B cell (primary cell): ENCODE results near the gene N4BP2. TPM values are rescaled to one million over a fixed set of nuclear protein-coding genes. Genes with fewer than 3 reads are reported as not detected.

Source experiments
- ATAC-seq: fragments of 200-7000 bp; cut with Tn5 transposase; one replicate; pipeline ENCODE4 v1.10.0; 2021; ENCODE audit warnings: low read depth, mild to moderate bottlenecking, moderate number of reproducible peaks, moderate library complexity
- CTCF ChIA-PET: fragments of 350-600 bp; sonication (Branson Sonifier 250); formaldehyde crosslinking; loops from one replicate; lab custom pipeline; 2021; ENCODE audit warnings: antibody characterized with exemption, inconsistent platforms; lab: Charles Lee
- POLR2A ChIA-PET: fragments of 350-600 bp; sonication (Branson Sonifier 250); formaldehyde crosslinking; loops from one replicate; lab custom pipeline; 2021; ENCODE audit warnings: antibody characterized with exemption; lab: Charles Lee
- DNase-seq: peaks from one replicate; pipeline ENCODE4 v3.0.0; 2013
- H2AFZ ChIP-seq: 2 replicates; pipeline ENCODE4 v1.6.1; 2012; ENCODE audit warnings: mild to moderate bottlenecking, low read depth, low read length; ENCODE audit not compliant: insufficient read depth, poor library complexity, severe bottlenecking
- H3K27ac ChIP-seq, 2 donors: 1 replicate in 1 of 2; 2 replicates in 1 of 2; pipeline ENCODE4 v1.5.1; 2012 to 2013; ENCODE audit warnings: low read length in 2 of 2, mild to moderate bottlenecking in 2 of 2, moderate library complexity in 1 of 2
- H3K27me3 ChIP-seq, 4 experiments: fragments of 200-600 bp in 1 of 4; sonication (generic) in 1 of 4; replicated peaks in 1 of 4; 1 replicate in 2 of 4; 2 replicates in 2 of 4; pipeline versions ENCODE4 v1.6.1 to v1.7.0; 2013 to 2016; ENCODE audit warnings: low read length in 3 of 4, mild to moderate bottlenecking in 2 of 4, mixed read lengths in 1 of 4, moderate library complexity in 1 of 4; ENCODE audit not compliant: insufficient read depth in 4 of 4, control insufficient read depth in 3 of 4; ENCODE audit errors: control extremely low read depth in 1 of 4
- H3K36me3 ChIP-seq, 2 experiments: replicated peaks in 1 of 2; 1 replicate in 1 of 2; 2 replicates in 1 of 2; pipeline versions ENCODE4 v1.6.1 to v1.7.1; 2013; ENCODE audit warnings: low read length in 1 of 2; ENCODE audit not compliant: insufficient read depth in 2 of 2, control insufficient read depth in 1 of 2; ENCODE audit errors: control extremely low read depth in 1 of 2, extremely low read depth in 1 of 2
- H3K4me1 ChIP-seq, 2 donors: fragments of 200-600 bp in 1 of 2; sonication (generic) in 1 of 2; 1 replicate in 1 of 2; 2 replicates in 1 of 2; pipeline versions ENCODE4 v1.5.1 to v1.6.1; 2013 to 2017; ENCODE audit warnings: low read length in 2 of 2; ENCODE audit not compliant: control insufficient read depth in 2 of 2, insufficient read depth in 2 of 2
- H3K4me2 ChIP-seq: replicated peaks from 2 replicates; pipeline ENCODE3; 2012; ENCODE audit warnings: mild to moderate bottlenecking, low read depth, low read length; ENCODE audit not compliant: poor library complexity, severe bottlenecking
- H3K4me3 ChIP-seq, 5 experiments: fragments of 200-600 bp in 1 of 5; sonication (generic) in 1 of 5; 1 replicate in 3 of 5; 2 replicates in 2 of 5; pipeline versions ENCODE4 v1.5.1 to v1.7.0; 2011 to 2016; ENCODE audit warnings: low read length in 4 of 5, mild to moderate bottlenecking in 4 of 5, low read depth in 2 of 5, control low read depth in 1 of 5, moderate library complexity in 1 of 5; ENCODE audit not compliant: insufficient read depth in 1 of 5; ENCODE audit errors: control extremely low read depth in 1 of 5, extremely low read depth in 1 of 5
- H3K79me2 ChIP-seq: fragments of 200-600 bp; sonication (generic); one replicate; pipeline ENCODE4 v1.6.0; 2016; ENCODE audit warnings: low read length; ENCODE audit not compliant: control insufficient read depth, insufficient read depth
- H3K9ac ChIP-seq: fragments of 200-600 bp; sonication (generic); 2 replicates; pipeline ENCODE4 v1.6.1; 2017; ENCODE audit warnings: mild to moderate bottlenecking, low read length, moderate library complexity
- H3K9me3 ChIP-seq, 3 donors: one replicate each; pipeline versions ENCODE4 v1.6.1 to v1.7.1; 2013; ENCODE audit warnings: low read length in 2 of 3; ENCODE audit not compliant: control insufficient read depth in 2 of 3, insufficient read depth in 1 of 3; ENCODE audit errors: control extremely low read depth in 1 of 3
- H4K20me1 ChIP-seq: 2 replicates; pipeline ENCODE4 v1.6.0; 2012; ENCODE audit warnings: mild to moderate bottlenecking, low read length; ENCODE audit not compliant: insufficient read depth, control insufficient read depth, poor library complexity, severe bottlenecking
- H3K27ac Mint-ChIP-seq: one replicate; pipeline ENCODE4 v1.8.0; 2021; ENCODE audit warnings: mixed read lengths
- H3K27me3 Mint-ChIP-seq: one replicate; pipeline ENCODE4 v1.8.0; 2021; ENCODE audit warnings: mixed read lengths
- H3K4me1 Mint-ChIP-seq: one replicate; pipeline ENCODE4 v1.8.0; 2021; ENCODE audit warnings: mixed read lengths
- H3K4me3 Mint-ChIP-seq: one replicate; pipeline ENCODE4 v1.8.0; 2021; ENCODE audit warnings: mixed read lengths
- H3K9me3 Mint-ChIP-seq: one replicate; pipeline ENCODE4 v1.8.0; 2022; ENCODE audit warnings: mixed read lengths; ENCODE audit not compliant: insufficient read depth
- EZH2 ChIP-seq: IDR thresholded peaks from 2 replicates; pipeline ENCODE4 v1.6.1; 2012; ENCODE audit warnings: borderline replicate concordance, low read depth, mild to moderate bottlenecking, moderate library complexity, low read length; ENCODE audit not compliant: insufficient read depth, poor library complexity, severe bottlenecking
- WGBS: methylation state at CpG from one replicate; pipeline ENCODE4 v1.1.5; 2013; ENCODE audit warnings: missing lambda C conversion rate; ENCODE audit not compliant: insufficient coverage; 5-methylcytosine and 5-hydroxymethylcytosine counted together
- intact Hi-C: fragments of 100-400 bp; cut with micrococcal nuclease; formaldehyde crosslinking; loops from one replicate; pipeline ENCODE4 v1.10.0; 2022
- polyA plus RNA-seq: library from polyadenylated mRNA; depleted of rRNA; stranded (reverse); fragments of >200 nt; gene quantifications from 2 replicates; pipeline ENCODE4 v1.2.3, GENCODE V29; 2012
- total RNA-seq, 2 donors: library from RNA; stranded (reverse); fragments of 120-200 nt in 1 of 2; gene quantifications; 1 replicate in 1 of 2; 2 replicates in 1 of 2; pipeline versions ENCODE4 v1.2.3 to v1.2.4, GENCODE V29; 2013 to 2022
- TF ChIP-seq, protein P1 (sequence below): fragments of 200-600 bp; IDR thresholded peaks from one replicate; pipeline ENCODE4 v1.8.0; 2022; ENCODE audit warnings: antibody characterized with exemption, mild to moderate bottlenecking

Gene N4BP2
- total and polyA plus RNA-seq, 2 donors (not counting 1 experiment from before 2014, with no cell fraction given), result 2.4 to 12.8 TPM

DNA sequence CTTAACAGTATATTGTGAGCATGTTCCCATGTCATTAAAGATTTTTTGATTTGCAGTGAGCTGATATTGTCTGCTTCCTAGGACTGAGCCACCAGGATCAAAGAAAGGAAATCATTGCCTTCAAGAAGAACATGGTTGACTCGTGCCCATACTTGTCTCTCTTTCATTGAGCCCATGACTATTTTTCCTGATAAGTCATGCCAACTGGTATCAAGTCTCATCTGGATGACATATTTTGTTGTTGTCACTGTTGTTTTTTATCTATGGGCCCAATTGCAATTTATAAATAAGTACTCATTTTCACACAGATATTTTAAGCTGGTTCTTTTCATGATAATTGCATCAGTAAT is 130.0 kb downstream of the N4BP2 start:
- Histone ChIP-seq H3K27ac (peak overlapping the region; percentile 92 to 94), H3K4me3 (peak overlapping the region in 4 of 5 experiments; percentile 5 to 61 (median 36)), H3K27me3 (no peaks in the 10 kb centered on the region), H3K9me3 (no peaks in the 10 kb centered on the region), H2AFZ (no peak overlapping the region), H3K9ac (peak overlapping the region; percentile 58), H3K4me2 (peak overlapping the region; percentile 80), H4K20me1 (no peaks in the 10 kb centered on the region), H3K36me3 (no peaks in the 10 kb centered on the region), H3K79me2 (peaks cover 56% of the 10 kb centered on the region), H3K4me1 (peaks cover 60 to 88% of the 10 kb centered on the region in 2 donors)
- DNase-seq, result peak; percentile 10
- H3K27me3 Mint-ChIP-seq, result no peaks in the 10 kb centered on the region
- intact Hi-C loops, result loop anchor here (1.0 kb wide), 2 partner anchors 10 to 119 kb away; no protein-coding TSS in a partner anchor
- CTCF ChIA-PET, result interaction anchor here (1.2 to 9.3 kb wide), 10 partner anchors 9 to 139 kb away, joined by 4 to 93 read pairs (median 8); partner anchors contain the start of gene RHOH
- H3K4me1 Mint-ChIP-seq, result peaks cover 77% of the 10 kb centered on the region
- H3K9me3 Mint-ChIP-seq, result no peaks in the 10 kb centered on the region
- no CpG with 5 or more reads among the region's 1 CpG for WGBS
- peak overlapping the region; percentile 85 for H3K4me3 Mint-ChIP-seq
- ATAC-seq, result no peak
- POLR2A ChIA-PET, result interaction anchor here (0.6 to 4.1 kb wide), 9 partner anchors 9 to 130 kb away, joined by 3 to 40 read pairs (median 3); no protein-coding TSS in a partner anchor
- peak overlapping the region; percentile 97 for H3K27ac Mint-ChIP-seq
- TF ChIP-seq, protein P1, sequence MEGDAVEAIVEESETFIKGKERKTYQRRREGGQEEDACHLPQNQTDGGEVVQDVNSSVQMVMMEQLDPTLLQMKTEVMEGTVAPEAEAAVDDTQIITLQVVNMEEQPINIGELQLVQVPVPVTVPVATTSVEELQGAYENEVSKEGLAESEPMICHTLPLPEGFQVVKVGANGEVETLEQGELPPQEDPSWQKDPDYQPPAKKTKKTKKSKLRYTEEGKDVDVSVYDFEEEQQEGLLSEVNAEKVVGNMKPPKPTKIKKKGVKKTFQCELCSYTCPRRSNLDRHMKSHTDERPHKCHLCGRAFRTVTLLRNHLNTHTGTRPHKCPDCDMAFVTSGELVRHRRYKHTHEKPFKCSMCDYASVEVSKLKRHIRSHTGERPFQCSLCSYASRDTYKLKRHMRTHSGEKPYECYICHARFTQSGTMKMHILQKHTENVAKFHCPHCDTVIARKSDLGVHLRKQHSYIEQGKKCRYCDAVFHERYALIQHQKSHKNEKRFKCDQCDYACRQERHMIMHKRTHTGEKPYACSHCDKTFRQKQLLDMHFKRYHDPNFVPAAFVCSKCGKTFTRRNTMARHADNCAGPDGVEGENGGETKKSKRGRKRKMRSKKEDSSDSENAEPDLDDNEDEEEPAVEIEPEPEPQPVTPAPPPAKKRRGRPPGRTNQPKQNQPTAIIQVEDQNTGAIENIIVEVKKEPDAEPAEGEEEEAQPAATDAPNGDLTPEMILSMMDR, result no peak
- TF ChIP-seq EZH2, result no peak

DNA sequence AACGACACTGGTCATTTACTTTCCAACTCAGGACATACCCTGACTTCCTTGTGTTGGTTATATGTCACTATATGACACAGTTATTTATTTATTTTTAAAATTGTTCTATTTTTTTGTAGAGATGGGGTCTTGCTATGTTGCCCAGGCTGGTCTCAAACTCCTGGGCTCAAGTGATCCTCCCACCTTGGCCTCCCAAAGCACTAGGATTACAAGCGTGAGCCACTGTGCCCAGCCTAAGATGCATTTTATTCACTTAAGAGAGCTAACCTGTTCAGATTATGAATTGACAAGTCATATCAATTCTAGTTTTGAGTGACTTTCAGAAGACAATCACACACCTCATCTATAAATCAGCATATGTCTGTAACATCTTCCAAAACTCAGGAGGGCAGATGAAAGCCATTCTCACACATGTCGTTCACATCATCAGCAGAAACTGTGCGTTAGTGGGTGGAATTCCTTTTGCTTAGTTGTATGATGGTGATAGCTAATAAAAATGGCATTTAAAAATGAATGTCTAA is 130.8 kb downstream of the N4BP2 start:
- Histone ChIP-seq H4K20me1 (no peaks in the 10 kb centered on the region), H3K4me2 (peak overlapping the region; percentile 80), H3K27ac (peak overlapping the region in 1 of 2 donors; percentile 94), H3K9ac (no peak overlapping the region), H3K36me3 (no peaks in the 10 kb centered on the region), H3K4me1 (peaks cover 60 to 88% of the 10 kb centered on the region in 2 donors), H3K4me3 (no peak overlapping the region), H3K79me2 (peaks cover 64% of the 10 kb centered on the region), H2AFZ (no peak overlapping the region), H3K27me3 (no peaks in the 10 kb centered on the region), H3K9me3 (no peaks in the 10 kb centered on the region)
- no peaks in the 10 kb centered on the region for H3K9me3 Mint-ChIP-seq
- POLR2A ChIA-PET, result interaction anchor here (0.7 to 4.1 kb wide), 3 partner anchors 12 to 31 kb away, joined by 3 to 34 read pairs (median 3); no protein-coding TSS in a partner anchor
- no peak for DNase-seq
- no peak for TF ChIP-seq EZH2
- TF ChIP-seq, protein P1, result no peak
- WGBS, result no CpG with 5 or more reads among the region's 4 CpGs
- intact Hi-C loops, result no loop called here
- no peak overlapping the region for H3K4me3 Mint-ChIP-seq
- ATAC-seq, result no peak
- no peaks in the 10 kb centered on the region for H3K27me3 Mint-ChIP-seq
- peaks cover 78% of the 10 kb centered on the region for H3K4me1 Mint-ChIP-seq
- H3K27ac Mint-ChIP-seq, result peak overlapping the region; percentile 64
- CTCF ChIA-PET, result interaction anchor here (0.8 to 9.3 kb wide), 6 partner anchors 9 to 138 kb away, joined by 4 to 93 read pairs (median 18); partner anchors contain the start of gene RHOH
